ENCODE measurements around the gene RIN3.
A peak's percentile ranks its signal among the peaks of the same experiment; 100 is the strongest.

Gene RIN3

DNA sequence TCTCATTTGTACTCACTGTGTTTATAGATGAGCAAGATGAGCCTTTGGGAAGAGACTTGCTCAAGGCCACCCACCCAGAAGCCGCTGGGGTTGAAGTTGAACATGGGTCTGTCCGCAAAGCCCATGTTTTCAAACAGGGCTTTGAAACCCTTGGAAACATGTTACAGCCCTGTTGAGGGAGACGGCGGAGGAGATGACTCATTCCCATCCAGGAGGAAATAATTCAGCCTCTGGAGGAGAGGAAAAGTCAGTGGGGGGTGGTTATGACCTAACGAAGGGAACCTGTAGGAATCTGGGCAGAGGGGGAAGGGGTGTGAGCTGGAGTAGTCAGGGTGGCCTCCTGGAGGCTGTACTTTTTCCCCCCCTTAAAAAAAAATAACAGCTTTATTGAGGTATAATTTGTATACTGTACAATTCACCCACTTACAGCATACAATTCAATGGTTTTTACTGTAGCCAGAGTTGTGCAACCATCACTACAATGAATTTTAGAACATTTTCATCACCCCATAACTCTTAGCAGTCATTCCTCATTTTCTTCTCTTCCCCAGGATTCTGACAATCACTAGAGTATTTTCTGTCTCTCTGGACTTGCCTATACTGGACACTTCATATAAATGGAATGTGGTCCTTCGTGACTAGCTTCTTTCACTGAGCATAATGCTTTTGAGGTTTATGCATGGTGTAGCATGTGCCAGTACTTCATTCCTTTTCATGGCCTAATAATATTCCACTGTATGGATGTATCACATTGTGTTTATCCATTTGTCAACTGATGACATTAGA is 1.9 kb upstream of the RIN3 start:
- TF ChIP-seq, protein P1, sequence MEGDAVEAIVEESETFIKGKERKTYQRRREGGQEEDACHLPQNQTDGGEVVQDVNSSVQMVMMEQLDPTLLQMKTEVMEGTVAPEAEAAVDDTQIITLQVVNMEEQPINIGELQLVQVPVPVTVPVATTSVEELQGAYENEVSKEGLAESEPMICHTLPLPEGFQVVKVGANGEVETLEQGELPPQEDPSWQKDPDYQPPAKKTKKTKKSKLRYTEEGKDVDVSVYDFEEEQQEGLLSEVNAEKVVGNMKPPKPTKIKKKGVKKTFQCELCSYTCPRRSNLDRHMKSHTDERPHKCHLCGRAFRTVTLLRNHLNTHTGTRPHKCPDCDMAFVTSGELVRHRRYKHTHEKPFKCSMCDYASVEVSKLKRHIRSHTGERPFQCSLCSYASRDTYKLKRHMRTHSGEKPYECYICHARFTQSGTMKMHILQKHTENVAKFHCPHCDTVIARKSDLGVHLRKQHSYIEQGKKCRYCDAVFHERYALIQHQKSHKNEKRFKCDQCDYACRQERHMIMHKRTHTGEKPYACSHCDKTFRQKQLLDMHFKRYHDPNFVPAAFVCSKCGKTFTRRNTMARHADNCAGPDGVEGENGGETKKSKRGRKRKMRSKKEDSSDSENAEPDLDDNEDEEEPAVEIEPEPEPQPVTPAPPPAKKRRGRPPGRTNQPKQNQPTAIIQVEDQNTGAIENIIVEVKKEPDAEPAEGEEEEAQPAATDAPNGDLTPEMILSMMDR (IDR thresholded peaks at IDR 0.05; ENCODE audit: low read depth, low read length): no peak
- DNase-seq (ENCODE audit: extremely low read depth, low read depth): peak; percentile 78

DNA sequence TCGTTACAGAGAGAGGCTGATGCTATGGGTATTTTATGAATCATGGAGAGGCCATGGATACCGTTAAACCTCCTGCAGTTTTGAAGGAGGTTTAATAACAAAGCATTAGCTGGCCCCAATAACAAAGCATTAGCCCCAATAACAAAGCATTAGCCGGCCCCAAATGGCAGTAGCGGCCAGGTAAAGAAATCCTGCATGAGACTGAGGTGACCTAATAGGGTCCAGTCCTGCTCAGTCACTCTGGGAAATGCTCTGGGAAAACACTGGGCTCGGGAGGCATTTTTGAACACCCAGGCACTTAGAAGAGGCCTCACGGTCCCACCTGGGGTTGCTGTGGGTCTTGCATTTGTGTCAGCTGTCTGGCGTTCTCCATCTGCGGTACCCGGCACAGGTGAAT is 776 bp upstream of the RIN3 start:
- no peak for DNase-seq (ENCODE audit: extremely low read depth, low read depth)
- TF ChIP-seq, protein P1 (IDR thresholded peaks at IDR 0.05; ENCODE audit: low read depth, low read length): no peak

DNA sequence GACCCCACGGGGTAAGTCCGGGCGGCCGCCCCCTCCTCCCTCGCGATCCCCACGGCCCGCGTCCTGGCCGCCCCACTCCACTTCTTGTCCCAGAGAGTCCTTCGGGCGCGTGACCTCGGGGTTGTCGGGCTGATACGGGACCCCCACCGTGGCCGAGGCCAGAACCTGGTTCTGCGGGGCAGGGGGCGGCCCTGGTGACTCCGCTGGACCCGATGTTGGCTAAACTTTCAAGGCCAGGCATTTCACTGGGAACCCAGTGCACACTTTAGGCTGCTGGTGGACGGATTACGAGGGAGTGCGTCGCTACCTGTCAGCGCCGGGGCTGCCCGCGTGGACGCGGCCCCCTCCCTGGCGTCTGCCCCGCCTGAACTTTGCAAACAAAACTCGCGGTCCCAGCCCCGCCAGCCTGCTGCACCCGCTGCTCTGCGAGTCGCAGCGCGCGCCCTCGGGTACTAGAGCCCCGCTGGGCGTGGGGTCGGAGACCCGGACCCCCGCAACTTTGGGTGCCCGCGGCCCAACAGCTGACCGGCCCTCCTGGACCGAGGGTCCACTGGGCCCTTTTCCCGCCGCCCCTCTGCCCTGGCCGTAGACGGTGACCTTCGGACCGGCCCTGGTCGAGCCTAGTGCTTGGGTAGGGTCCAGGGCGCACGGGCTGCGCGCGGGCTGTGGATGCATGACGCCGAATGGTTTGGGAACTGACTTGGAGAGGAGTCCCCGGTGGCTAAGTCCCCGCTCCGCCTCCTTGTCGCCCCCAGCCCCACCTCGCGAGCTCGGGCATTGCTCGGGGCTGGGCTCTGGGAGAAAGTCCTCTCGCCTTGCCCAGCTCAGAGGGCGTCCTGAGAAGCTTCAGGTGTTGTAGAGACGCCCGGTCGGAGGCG is 624 bp downstream of the RIN3 start:
- TF ChIP-seq, protein P1 (IDR thresholded peaks at IDR 0.05; ENCODE audit: low read depth, low read length): no peak
- DNase-seq (ENCODE audit: extremely low read depth, low read depth): no peak

DNA sequence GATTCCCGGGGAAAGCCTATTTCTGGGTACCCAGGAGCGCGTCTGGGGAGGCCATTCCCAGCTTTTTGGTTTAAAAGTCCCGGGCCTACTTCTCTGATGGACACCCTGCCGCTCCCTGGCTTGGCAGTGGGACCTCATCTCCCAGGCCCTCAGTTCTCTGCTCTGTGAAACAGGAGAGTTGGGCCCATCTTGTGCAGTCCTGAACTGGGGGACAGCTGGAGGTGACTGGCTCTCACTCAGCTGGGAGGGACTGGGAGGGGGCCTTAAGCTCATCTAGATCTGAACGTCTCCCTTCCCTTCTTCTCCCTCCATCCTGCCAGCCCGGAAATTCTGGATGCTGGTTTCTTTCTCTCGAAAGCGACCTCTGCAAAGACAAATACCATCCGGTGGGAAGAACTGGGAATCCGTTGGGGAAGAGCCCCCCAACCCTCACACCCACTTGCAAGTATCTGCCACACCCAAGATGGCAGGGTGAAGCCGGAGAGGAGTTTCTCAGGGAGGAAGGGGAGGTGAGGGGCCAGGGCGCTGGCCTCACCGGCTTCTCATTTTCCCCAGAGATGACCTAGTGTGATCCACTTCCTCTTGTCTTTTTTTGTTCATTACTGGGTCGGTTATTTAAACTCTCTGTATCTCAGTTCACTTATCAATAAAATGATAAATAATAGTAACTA is 1.4 kb downstream of the RIN3 start:
- TF ChIP-seq, protein P1 (IDR thresholded peaks at IDR 0.05; ENCODE audit: low read depth, low read length): no peak
- DNase-seq (ENCODE audit: extremely low read depth, low read depth): no peak

DNA sequence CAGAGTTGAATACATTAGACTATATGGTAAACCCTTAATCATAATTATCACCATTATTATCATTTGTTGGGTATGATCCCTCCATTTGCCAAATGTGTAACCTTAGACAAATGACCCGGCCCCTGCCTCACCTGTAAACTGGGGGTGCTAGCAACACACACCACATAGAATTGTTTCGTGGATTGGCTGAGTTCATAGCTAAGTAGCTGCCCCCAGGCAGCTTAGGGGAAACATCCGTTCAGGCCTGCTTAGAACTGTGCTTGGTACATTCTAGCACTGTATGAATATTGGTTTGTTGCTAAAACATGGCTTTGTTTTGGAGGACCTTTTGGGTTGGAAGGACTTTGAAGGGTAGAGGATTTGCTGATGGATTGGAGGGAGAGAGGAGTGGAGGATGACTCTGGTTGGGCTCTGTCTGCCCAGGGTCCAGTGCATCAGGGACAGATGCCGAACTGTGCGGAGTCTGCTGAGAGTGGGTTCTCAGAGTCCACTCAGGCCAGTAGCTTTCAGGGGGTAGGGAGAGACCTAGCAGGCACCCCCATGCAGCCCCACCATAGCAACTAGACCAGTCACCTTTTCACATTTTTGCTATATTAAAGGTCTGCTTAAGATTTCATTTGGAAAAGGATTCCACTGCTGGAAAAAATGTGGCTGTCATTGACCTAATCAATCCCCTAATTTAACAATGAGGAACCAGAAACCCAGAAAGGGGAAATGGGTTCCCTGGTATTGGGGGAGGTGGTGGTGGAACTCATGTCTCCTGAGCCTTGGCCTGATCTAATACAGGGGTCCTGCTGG is 2.2 kb downstream of the RIN3 start:
- TF ChIP-seq, protein P1 (IDR thresholded peaks at IDR 0.05; ENCODE audit: low read depth, low read length): no peak
- no peak for DNase-seq (ENCODE audit: extremely low read depth, low read depth)

DNA sequence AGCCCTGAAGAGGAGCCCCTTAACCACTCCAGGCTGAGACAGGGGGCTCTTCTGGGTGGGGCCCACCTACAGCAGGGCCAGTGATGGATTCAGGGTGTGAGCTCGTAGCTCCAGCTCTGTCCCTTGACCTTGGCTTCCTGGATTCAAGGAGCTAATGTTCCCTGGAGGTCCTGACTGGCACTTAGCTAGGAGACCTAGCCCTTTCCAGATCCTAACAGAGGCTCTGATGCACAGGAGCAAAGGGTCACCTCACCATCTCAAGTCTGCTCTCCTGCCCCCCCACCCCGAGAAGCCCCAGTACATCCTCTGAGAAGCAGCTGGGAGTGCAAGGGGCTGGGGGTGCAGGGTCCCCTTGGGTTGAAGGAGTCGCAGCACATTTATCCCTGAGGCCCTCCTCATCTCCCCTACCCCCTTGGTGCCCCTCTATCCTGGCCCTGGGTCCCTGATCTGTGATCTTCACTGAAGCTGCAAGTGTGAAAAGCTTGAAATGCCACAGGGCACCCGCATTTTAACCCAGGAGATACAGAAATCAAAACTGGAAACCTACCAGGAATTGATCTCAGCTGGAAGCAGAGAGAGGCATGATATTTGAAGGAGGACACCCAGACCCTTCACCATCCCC is 2.9 kb downstream of the RIN3 start:
- DNase-seq (ENCODE audit: extremely low read depth, low read depth): no peak
- TF ChIP-seq, protein P1 (IDR thresholded peaks at IDR 0.05; ENCODE audit: low read depth, low read length): no peak
